Measurements from ENCODE around the gene PER3. TPM values are rescaled to one million over a fixed set of nuclear protein-coding genes. Genes with fewer than 3 reads are reported as not detected.

PER3 gene
- total RNA-seq, 1 experiment from 2014 or later: 23.5 TPM

DNA sequence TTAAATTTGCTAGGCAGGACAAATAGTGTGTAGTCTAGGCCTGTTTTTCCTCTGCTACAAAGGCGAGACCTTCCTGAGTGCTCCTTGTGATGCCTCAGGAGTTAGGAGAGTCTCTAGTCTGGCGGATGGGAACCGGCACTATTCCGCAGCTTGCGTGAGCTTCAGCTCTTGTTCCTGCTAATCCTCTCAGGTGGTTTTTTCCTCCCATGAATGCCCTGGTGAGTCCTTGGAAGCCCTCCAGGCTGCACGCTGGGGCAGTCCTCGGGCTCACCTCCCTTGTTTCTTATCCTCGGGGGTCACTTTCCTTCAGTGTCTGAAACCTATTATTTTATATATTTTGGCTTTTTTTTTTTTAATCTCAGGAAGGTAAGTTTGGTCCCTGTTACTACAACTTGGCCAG, 40.6 kb downstream of the PER3 start:
- in situ Hi-C loops (cut with HindIII; ENCODE audit: low sequenced_read_pairs): no loop called here

GRCh38 chr1:7826363-7826762, 42.3 kb downstream of the PER3 start:
- in situ Hi-C loops (cut with HindIII; ENCODE audit: low sequenced_read_pairs): no loop called here
- no peak for DNase-seq (ENCODE audit: low spot score)

More for the DNA sequence above, 40.6 kb downstream of the PER3 start:
- peak; percentile 24 for DNase-seq (ENCODE audit: low spot score)

DNA sequence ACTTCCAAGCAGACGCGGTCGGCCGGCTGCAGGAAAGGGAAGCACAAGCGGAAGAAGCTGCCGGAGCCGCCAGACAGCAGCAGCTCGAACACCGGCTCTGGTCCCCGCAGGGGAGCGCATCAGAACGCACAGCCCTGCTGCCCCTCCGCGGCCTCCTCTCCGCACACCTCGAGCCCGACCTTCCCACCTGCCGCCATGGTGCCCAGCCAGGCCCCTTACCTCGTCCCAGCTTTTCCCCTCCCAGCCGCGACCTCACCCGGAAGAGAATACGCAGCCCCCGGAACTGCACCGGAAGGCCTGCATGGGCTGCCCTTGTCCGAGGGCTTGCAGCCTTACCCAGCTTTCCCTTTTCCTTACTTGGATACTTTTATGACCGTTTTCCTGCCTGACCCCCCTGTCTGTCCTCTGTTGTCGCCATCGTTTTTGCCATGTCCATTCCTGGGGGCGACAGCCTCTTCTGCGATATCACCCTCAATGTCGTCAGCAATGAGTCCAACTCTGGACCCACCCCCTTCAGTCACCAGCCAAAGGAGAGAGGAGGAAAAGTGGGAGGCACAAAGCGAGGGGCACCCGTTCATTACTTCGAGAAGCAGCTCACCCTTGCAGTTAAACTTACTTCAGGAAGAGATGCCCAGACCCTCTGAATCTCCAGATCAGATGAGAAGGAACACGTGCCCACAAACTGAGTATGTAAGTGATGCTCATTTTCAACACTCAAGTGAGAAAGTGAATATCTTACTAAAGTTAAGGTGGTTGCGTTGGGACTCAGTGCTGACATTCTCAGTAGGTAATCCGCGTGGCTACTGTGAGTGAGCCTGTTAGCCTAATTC, 43.2 kb downstream of the PER3 start:
- DNase-seq (ENCODE audit: low spot score): no peak

GRCh38 chr1:7831458-7831857, 47.4 kb downstream of the PER3 start:
- DNase-seq (ENCODE audit: low spot score): no peak
- in situ Hi-C loops (cut with HindIII; ENCODE audit: low sequenced_read_pairs): no loop called here

More for the DNA sequence above, 43.2 kb downstream of the PER3 start:
- in situ Hi-C loops (cut with HindIII; ENCODE audit: low sequenced_read_pairs): no loop called here

- DNase-seq (ENCODE audit: low spot score): no peak
- in situ Hi-C loops (cut with HindIII; ENCODE audit: low sequenced_read_pairs): no loop called here
Measured at GRCh38 chr1:7833035-7833434, 48.9 kb downstream of the PER3 start.

DNA sequence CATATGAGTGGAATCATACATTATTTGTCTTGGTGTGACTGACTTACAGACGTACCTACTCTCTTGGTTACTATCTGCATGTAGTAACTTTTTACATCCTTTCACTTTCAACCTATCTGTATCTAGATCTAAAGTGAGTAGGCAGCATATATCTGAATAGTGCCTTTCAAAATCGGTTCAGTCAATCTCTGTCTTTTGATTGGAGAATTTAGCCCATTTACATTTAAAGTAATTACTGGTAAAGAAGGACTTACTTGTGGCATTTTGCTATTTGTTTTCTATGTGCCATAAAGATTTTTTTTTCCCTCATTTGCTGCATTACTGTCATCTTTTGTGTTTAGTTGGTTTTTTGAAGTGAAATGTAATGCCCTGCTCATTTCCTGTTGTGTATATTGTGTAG, 54.6 kb downstream of the PER3 start:
- in situ Hi-C loops (cut with HindIII; ENCODE audit: low sequenced_read_pairs): no loop called here
- no peak for DNase-seq (ENCODE audit: low spot score)

DNA sequence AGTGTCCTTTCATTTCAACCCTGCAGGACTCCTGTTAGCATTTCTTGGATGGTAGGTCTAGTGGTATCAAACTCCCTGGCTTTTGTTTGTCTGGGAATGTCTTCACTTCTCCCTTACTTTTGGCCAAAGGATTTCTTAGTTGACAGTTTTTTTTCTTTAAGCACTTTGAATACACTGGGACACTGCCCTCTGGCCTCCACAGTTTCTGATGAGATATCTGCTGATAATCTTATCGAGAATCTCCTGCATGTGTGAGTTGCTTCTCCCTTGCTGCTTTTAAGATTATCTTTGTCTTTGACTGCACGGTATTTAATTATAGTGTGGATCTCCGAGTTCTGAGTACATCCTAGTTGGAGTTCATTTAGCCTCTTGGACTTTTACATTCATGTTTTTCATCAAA, 55.4 kb downstream of the PER3 start:
- DNase-seq (ENCODE audit: low spot score): no peak
- in situ Hi-C loops (cut with HindIII; ENCODE audit: low sequenced_read_pairs): no loop called here

DNA sequence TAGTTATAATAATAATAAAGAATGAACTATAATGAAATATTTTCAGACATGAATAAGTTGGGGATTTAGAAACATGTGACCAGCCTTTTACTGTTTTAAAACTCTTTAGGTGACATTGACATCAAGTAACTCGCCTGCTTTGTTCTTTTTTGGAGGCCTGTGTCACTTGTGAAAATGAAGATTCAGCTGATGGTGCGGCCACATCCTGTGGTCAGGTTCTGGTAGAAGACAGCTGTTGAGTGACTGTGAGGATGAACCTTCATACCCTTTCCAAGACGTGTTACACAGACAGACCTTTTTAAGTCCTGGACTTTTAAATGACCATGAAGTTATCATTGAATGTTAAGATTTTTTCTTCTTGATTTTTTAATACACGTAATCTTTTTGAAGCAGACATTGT, 58.4 kb downstream of the PER3 start:
- in situ Hi-C loops (cut with HindIII; ENCODE audit: low sequenced_read_pairs): no loop called here
- DNase-seq (ENCODE audit: low spot score): no peak

DNA sequence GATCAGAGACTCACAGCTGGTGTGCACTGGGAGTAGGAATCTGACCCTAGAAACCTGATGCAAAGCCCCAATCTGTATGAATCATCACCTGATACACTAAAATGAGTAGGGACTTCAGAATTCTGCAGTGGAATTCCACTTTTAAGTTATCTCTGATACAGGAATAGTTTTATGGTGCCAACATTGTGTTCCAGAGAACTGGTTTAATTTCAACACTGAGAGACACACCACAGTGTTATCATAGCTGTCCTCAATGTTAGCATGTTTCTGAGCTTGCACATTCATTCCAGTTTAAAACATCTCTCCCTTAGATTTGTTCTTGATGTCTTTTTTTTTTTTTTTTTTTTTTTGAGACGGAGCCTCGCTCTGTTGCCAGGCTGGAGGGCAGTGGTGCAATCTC, 61.7 kb downstream of the PER3 start:
- in situ Hi-C loops (cut with HindIII; ENCODE audit: low sequenced_read_pairs): no loop called here
- DNase-seq (ENCODE audit: low spot score): no peak

DNA sequence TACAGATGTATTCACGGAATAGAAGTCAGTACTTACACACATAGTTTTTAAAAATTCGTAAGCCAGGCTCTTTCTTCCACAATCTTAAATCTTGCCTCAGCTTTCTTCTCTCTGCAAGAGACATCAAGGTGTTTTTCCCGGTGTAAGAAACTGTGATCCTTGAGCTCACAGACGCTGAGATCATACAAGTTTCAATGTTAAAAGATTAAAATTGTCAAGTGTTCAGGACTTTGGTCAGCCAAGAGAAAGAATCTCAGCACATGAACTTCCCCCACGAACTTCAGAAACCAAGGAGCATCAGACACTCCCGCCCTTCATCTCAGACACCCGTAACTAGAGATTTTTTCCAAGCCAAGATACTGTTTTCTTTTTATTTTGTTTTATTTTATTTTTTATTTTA, 62.6 kb downstream of the PER3 start:
- in situ Hi-C loops (cut with HindIII; ENCODE audit: low sequenced_read_pairs): no loop called here
- DNase-seq (ENCODE audit: low spot score): no peak

GRCh38 chr1:7847599-7847998, 63.5 kb downstream of the PER3 start:
- DNase-seq (ENCODE audit: low spot score): no peak
- in situ Hi-C loops (cut with HindIII; ENCODE audit: low sequenced_read_pairs): no loop called here

DNA sequence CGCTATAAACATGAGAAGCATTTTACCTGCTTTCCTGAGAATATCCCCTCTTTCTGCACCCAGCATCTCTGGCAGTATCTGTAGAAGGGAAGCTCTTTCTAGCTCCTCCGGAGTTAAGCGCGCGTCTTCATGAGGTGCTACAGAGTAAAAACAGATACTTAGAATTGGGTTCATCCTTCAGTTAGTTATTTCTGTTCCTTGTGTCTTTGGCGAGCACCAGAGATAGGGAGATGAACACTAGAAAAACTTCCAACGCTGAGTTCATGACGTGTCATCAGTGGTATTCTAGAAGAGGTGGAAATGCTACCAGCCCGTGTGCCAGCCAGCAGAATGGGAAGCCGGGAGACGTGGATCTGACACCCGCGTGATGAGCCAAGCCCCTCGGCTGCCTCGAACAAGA, 66.7 kb downstream of the PER3 start:
- in situ Hi-C loops (cut with HindIII; ENCODE audit: low sequenced_read_pairs): no loop called here
- DNase-seq (ENCODE audit: low spot score): no peak

GRCh38 chr1:7852804-7853683, 69.0 kb downstream of the PER3 start, which contains the start of gene UTS2:
TSS of gene UTS2 (minus strand) at chr1:7853065. CDS start at chr1:7853003, 62 bp downstream.
- in situ Hi-C loops (cut with HindIII; ENCODE audit: low sequenced_read_pairs): no loop called here
- DNase-seq (ENCODE audit: low spot score): no peak

DNA sequence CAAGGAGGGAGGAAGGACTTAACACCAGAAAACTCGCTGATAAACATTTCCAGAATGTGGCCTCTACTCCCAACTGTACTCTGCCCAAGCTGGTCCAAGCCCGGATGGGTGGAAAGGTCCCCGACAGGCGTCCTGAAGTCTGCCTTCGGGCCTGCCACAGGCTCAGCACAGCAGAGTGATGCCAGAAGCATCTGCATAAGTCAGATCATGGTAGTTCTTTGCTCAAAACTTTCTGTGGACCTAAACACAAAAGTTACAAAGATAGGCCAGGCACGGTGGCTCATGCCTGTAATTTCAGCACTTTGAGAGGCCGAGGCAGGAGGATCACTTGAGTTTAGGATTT, 69.6 kb downstream of the PER3 start:
- DNase-seq (ENCODE audit: low spot score): no peak
- in situ Hi-C loops (cut with HindIII; ENCODE audit: low sequenced_read_pairs): no loop called here

GRCh38 chr1:7856345-7856744, 72.3 kb downstream of the PER3 start:
- in situ Hi-C loops (cut with HindIII; ENCODE audit: low sequenced_read_pairs): no loop called here
- no peak for DNase-seq (ENCODE audit: low spot score)

DNA sequence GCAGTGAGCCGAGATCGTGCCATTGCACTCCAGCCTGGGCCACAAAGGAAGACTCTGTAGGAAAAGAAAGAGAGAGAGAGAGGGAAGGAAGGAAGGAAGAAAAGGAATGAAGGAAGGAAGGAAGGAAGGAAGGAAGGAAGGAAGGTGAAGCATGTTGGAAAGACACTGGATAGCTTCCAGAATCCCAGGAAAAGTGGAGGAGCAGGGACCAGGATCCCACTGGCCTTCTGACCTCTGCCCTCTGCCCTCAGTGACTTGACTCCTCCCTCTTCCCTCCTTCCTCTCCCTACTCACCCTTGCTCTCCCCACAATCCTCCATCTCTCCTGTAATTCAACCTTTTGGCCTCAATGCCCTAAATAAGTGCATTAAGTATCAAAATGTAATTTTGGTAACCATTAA, 72.9 kb downstream of the PER3 start:
- no peak for DNase-seq (ENCODE audit: low spot score)
- in situ Hi-C loops (cut with HindIII; ENCODE audit: low sequenced_read_pairs): no loop called here

GRCh38 chr1:7857985-7858384, 73.9 kb downstream of the PER3 start:
- DNase-seq (ENCODE audit: low spot score): no peak
- in situ Hi-C loops (cut with HindIII; ENCODE audit: low sequenced_read_pairs): no loop called here

DNA sequence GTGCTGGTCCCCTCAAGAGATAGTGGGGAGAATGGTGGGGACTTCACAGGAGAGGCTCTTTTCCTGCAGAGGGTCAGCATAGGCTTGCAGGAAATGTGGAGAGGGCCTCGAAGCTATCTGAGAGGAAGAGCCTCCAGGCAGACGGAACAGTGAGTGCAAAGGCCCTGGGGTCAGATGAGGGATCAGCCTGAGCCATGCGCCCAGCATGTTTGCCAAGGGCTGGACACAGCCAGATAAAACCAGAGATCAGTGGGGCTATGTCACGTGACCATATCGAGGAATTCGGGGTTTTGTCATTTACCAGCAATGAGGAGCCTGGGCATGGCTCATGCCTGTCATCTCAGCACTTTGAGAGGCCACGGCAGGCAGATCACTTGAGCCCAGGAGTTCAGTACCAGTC, 75.3 kb downstream of the PER3 start:
- no peak for DNase-seq (ENCODE audit: low spot score)
- in situ Hi-C loops (cut with HindIII; ENCODE audit: low sequenced_read_pairs): no loop called here

DNA sequence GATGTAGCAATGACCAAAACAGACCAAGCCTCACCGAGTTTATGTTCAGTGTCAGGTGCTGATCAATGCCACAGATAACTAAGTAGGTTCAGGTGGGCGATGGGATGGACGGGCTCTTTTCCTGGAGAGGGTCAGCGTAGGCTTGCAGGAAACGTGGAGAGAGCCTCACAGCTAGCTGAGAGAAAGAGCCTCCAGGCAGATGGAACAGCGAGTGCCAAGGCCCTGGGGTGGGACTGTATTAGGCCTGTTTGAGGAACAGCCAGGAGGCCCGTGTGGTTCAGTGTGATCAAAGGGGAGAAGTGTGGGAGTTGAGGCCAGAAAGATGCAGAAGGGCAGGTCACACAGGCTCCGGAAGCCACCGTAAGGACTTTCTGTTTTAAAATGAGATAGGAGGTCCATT, 76.0 kb downstream of the PER3 start:
- no peak for DNase-seq (ENCODE audit: low spot score)
- in situ Hi-C loops (cut with HindIII; ENCODE audit: low sequenced_read_pairs): no loop called here

DNA sequence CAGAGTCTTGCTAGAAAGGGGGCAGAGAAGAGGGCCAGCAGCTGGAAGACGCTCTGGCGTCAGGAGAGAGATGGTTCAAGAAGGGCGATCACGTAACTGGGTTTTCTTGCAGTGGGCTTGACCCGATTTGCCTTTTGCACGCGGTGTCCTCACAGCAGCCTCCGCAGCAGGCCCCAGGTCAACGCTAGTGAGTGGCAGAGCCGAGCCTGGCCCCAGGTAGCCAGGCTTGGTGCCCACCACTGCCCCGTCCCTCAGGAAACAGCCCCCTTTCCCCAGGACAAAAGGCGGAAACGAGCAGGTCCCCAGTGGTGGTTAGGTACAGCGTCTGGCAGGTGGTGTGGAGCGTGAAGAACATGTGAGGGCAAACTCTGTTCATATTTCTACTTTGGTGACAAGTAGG, 77.4 kb downstream of the PER3 start:
- no peak for DNase-seq (ENCODE audit: low spot score)
- in situ Hi-C loops (cut with HindIII; ENCODE audit: low sequenced_read_pairs): no loop called here

All from G401 (cell line).